Activated T-cell treated with anti-CD3 and anti-CD28 coated beads, Interleukin-2, amount 50 U/mL, for 4 hours (primary cell): ENCODE measurements around the gene ISOC2. TPM values are rescaled to one million over a fixed set of nuclear protein-coding genes. Genes with fewer than 3 reads are reported as not detected.
"Not testable (repeated sequence)": the region's sequence is repeated elsewhere in the genome, so short reads cannot be mapped to it uniquely, and the experiment has no call there.

ENCODE experiments used
- ATAC-seq, 2 donors: fragments of 200-7000 bp; cut with Tn5 transposase; one replicate each; pipeline ENCODE4 v1.10.0; 2021
- DNase-seq: peaks from one replicate; pipeline ENCODE4 v3.0.0-alpha.2; 2020
- H3K27me3 Mint-ChIP-seq: one replicate; pipeline ENCODE4 v1.8.0; 2021; ENCODE audit warnings: low read depth, mixed read lengths
- H3K36me3 Mint-ChIP-seq: one replicate; pipeline ENCODE4 v1.8.0; 2022; ENCODE audit warnings: mixed read lengths; ENCODE audit not compliant: insufficient read depth
- H3K4me1 Mint-ChIP-seq: one replicate; pipeline ENCODE4 v1.8.0; 2021; ENCODE audit warnings: low read depth, mixed read lengths
- H3K4me3 Mint-ChIP-seq: one replicate; pipeline ENCODE4 v1.8.0; 2021; ENCODE audit warnings: mild to moderate bottlenecking, moderate library complexity, mixed read lengths
- H3K9me3 Mint-ChIP-seq: one replicate; pipeline ENCODE4 v1.8.0; 2021; ENCODE audit warnings: mixed read lengths
- total RNA-seq, 3 donors: library from RNA; stranded (reverse); gene quantifications; one replicate each; pipeline ENCODE4 v1.2.1, GENCODE V29; 2021

Gene ISOC2
- 10 to 100 TPM; 63.2 to 65.1 (median 64.5) TPM for total RNA-seq

- ATAC-seq: peak; percentile 98
- Mint-ChIP-seq H3K4me3 (peak within 1 kb of the TSS; percentile 82), H3K9me3 (no peaks in the 10 kb centered on the region), H3K4me1 (peaks cover 19% of the 10 kb centered on the region), H3K27me3 (no peaks in the 10 kb centered on the region), H3K36me3 (no peaks in the 10 kb centered on the region)
- peak; percentile 100 for DNase-seq
These were observed at the start of gene ISOC2 for GRCh38 chr19:55461259-55461973. ISOC2 (minus strand) TSS chr19:55461642; CDS start chr19:55456486, 5,156 bp downstream.

- no peak overlapping the region for H3K4me3 Mint-ChIP-seq
- peaks cover 20% of the 10 kb centered on the region for H3K27me3 Mint-ChIP-seq
- peaks cover 5% of the 10 kb centered on the region for H3K4me1 Mint-ChIP-seq
- H3K36me3 Mint-ChIP-seq: no peaks in the 10 kb centered on the region
- no peaks in the 10 kb centered on the region for H3K9me3 Mint-ChIP-seq
- ATAC-seq (no peak), DNase-seq (no peak)
These were observed 46.7 kb upstream of the ISOC2 start for GRCh38 chr19:55508120-55508519.

- no peak for DNase-seq
- no peak overlapping the region for H3K4me3 Mint-ChIP-seq
- no peaks in the 10 kb centered on the region for H3K36me3 Mint-ChIP-seq
- no peak for ATAC-seq
- H3K27me3 Mint-ChIP-seq: peaks cover 7% of the 10 kb centered on the region
- peaks cover 10% of the 10 kb centered on the region for H3K4me1 Mint-ChIP-seq
- H3K9me3 Mint-ChIP-seq: no peaks in the 10 kb centered on the region
These were observed 43.5 kb upstream of the ISOC2 start for GRCh38 chr19:55504981-55505380.

- H3K27me3 Mint-ChIP-seq: peaks cover 7% of the 10 kb centered on the region
- peaks cover 10% of the 10 kb centered on the region for H3K4me1 Mint-ChIP-seq
- no peaks in the 10 kb centered on the region for H3K36me3 Mint-ChIP-seq
- no peak overlapping the region for H3K4me3 Mint-ChIP-seq
- H3K9me3 Mint-ChIP-seq: no peaks in the 10 kb centered on the region
- no peak for ATAC-seq
- DNase-seq: no peak
These were observed 42.8 kb upstream of the ISOC2 start for GRCh38 chr19:55504252-55504603.

- Mint-ChIP-seq H3K4me3 (peak overlapping the region; percentile 78), H3K27me3 (peaks cover 7% of the 10 kb centered on the region), H3K36me3 (no peaks in the 10 kb centered on the region), H3K4me1 (peaks cover 10% of the 10 kb centered on the region), H3K9me3 (no peaks in the 10 kb centered on the region)
- ATAC-seq: peak; percentile 97
- DNase-seq: peak; percentile 93
These were observed 42.2 kb upstream of the ISOC2 start for GRCh38 chr19:55503502-55504251.

GRCh38 chr19:55503157-55503501 is 41.7 kb upstream of the ISOC2 start:
- ATAC-seq (no peak), DNase-seq (no peak)
- Mint-ChIP-seq H3K4me3 (peak overlapping the region; percentile 78), H3K27me3 (peaks cover 6% of the 10 kb centered on the region), H3K4me1 (peaks cover 10% of the 10 kb centered on the region), H3K9me3 (no peaks in the 10 kb centered on the region), H3K36me3 (no peaks in the 10 kb centered on the region)

- Mint-ChIP-seq H3K9me3 (no peaks in the 10 kb centered on the region), H3K4me3 (peak overlapping the region; percentile 0), H3K36me3 (no peaks in the 10 kb centered on the region)
These were observed 40.9 kb upstream of the ISOC2 start for GRCh38 chr19:55502197-55502952.

GRCh38 chr19:55500368-55500952 is 39.0 kb upstream of the ISOC2 start:
- DNase-seq (no peak), ATAC-seq (no peak)
- H3K4me3 Mint-ChIP-seq: no peak overlapping the region
- H3K4me1 Mint-ChIP-seq: peaks cover 10% of the 10 kb centered on the region
- H3K9me3 Mint-ChIP-seq: no peaks in the 10 kb centered on the region
- no peaks in the 10 kb centered on the region for H3K27me3 Mint-ChIP-seq
- no peaks in the 10 kb centered on the region for H3K36me3 Mint-ChIP-seq

More at GRCh38 chr19:55502197-55502952, 40.9 kb upstream of the ISOC2 start:
- ATAC-seq (no peak), DNase-seq (no peak)
- H3K27me3 Mint-ChIP-seq: no peaks in the 10 kb centered on the region
- H3K4me1 Mint-ChIP-seq: peaks cover 10% of the 10 kb centered on the region

- Mint-ChIP-seq H3K4me3 (no peak overlapping the region), H3K36me3 (no peaks in the 10 kb centered on the region), H3K9me3 (no peaks in the 10 kb centered on the region), H3K4me1 (peaks cover 8% of the 10 kb centered on the region), H3K27me3 (no peaks in the 10 kb centered on the region)
- no peak for DNase-seq
- ATAC-seq: no peak
These were observed 36.9 kb upstream of the ISOC2 start for GRCh38 chr19:55498246-55498840.

GRCh38 chr19:55497763-55498162 is 36.3 kb upstream of the ISOC2 start:
- ATAC-seq (no peak), DNase-seq (no peak)
- Mint-ChIP-seq H3K36me3 (no peaks in the 10 kb centered on the region), H3K9me3 (no peaks in the 10 kb centered on the region), H3K4me1 (peaks cover 5% of the 10 kb centered on the region), H3K4me3 (no peak overlapping the region), H3K27me3 (peaks cover 4% of the 10 kb centered on the region)

- not testable (repeated sequence) for H3K36me3 Mint-ChIP-seq, H3K4me1 Mint-ChIP-seq, H3K27me3 Mint-ChIP-seq, H3K4me3 Mint-ChIP-seq, H3K9me3 Mint-ChIP-seq, DNase-seq, ATAC-seq
These were observed 35.4 kb upstream of the ISOC2 start for GRCh38 chr19:55496820-55497219.

- Mint-ChIP-seq H3K4me1 (no peaks in the 10 kb centered on the region), H3K27me3 (peaks cover 7% of the 10 kb centered on the region), H3K4me3 (no peak overlapping the region), H3K36me3 (no peaks in the 10 kb centered on the region), H3K9me3 (no peaks in the 10 kb centered on the region)
- DNase-seq: no peak
- no peak for ATAC-seq
These were observed 34.4 kb upstream of the ISOC2 start for GRCh38 chr19:55495646-55496349.

GRCh38 chr19:55494172-55494761 is 32.8 kb upstream of the ISOC2 start:
- ATAC-seq (peak in 1 of 2 donors; percentile 52), DNase-seq (no peak)
- no peak overlapping the region for H3K4me3 Mint-ChIP-seq
- peaks cover 7% of the 10 kb centered on the region for H3K27me3 Mint-ChIP-seq
- no peaks in the 10 kb centered on the region for H3K9me3 Mint-ChIP-seq
- H3K4me1 Mint-ChIP-seq: no peaks in the 10 kb centered on the region
- no peaks in the 10 kb centered on the region for H3K36me3 Mint-ChIP-seq
